ENCODE data around the gene GPR37. TPM values are rescaled to one million over a fixed set of nuclear protein-coding genes. Genes with fewer than 3 reads are reported as not detected.
A peak's percentile ranks its signal among the peaks of the same experiment; 100 is the strongest.

The GPR37 gene, protein sequence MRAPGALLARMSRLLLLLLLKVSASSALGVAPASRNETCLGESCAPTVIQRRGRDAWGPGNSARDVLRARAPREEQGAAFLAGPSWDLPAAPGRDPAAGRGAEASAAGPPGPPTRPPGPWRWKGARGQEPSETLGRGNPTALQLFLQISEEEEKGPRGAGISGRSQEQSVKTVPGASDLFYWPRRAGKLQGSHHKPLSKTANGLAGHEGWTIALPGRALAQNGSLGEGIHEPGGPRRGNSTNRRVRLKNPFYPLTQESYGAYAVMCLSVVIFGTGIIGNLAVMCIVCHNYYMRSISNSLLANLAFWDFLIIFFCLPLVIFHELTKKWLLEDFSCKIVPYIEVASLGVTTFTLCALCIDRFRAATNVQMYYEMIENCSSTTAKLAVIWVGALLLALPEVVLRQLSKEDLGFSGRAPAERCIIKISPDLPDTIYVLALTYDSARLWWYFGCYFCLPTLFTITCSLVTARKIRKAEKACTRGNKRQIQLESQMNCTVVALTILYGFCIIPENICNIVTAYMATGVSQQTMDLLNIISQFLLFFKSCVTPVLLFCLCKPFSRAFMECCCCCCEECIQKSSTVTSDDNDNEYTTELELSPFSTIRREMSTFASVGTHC
- total RNA-seq (2014; rRNA removed), result 10.5 and 14.3 TPM in 2 replicates
- percentile 66 among the genes with signal in this experiment for Bru-seq, nascent RNA
- BruChase-seq, experiment 1, labeled RNA remaining after a 6-hour chase, result percentile 59 among the genes with signal in this experiment
- percentile 62 among the genes with signal in this experiment for BruChase-seq, experiment 2, labeled RNA remaining after a 2-hour chase
- long read RNA-seq, transcript GPR37-201 (2 exons, 3,021 nt), result major isoform, 45 of 48 reads
- long read RNA-seq, partial matches to known transcripts, result 1 of 48 reads
- long read RNA-seq, other reads (novel, unspliced or antisense), result 2 of 48 reads

DNA sequence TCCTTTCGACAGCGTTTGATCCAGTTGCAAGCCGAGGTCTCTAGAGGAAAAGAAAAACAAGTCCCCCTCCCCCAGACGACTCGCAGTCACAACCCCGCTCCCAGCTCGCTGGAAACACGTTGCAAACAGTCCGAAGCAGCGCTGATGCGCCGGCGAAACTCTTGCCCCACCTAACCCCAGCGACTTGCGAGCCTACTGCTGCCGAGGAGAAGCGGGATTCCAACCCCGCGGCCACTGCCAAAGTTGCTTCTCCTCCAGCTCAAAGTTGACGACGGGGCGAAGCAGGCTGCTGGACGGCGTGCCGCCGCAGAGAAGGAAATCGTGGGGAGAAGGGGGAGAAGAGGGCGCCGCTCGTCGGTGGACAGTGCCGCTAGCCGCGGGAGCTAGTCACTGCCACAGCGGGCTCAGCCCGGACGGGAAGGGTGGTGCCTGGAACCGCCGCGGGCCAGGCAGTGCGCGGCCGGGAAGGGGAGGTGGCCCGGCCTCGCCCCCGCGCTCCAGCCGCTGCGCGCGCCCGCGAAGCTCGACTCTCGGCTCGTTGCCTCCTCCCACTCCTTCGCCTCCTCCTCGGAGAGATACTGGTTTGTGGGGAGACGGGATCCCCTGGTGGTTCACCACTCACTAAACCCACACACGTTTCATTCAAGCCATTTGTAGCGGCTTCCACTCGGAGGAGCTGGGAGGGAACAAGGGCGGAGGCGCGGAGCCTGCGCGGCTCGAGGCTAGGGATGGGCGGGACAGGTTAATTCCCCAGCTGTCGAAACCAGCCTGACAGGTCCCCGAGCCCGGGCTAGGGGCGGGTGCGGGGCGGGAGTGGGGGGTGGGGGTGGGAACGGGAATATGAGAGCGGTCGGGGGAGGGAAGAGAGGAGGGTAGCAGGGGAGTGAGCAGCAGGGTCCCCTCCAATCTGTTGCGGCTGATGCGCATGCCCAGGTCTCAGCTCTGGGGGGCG lies at the start of gene GPR37:
Gene GPR37 (minus strand): TSS at position 392 of the 952 bp plus-strand sequence. CDS start 816 bp downstream, outside the sequence.
- intact Hi-C loops (cut with micrococcal nuclease), result loop anchor here (1.0 to 5.0 kb wide), 7 partner anchors 75 to 608 kb away; no protein-coding TSS in a partner anchor
- peak within 1 kb of the TSS; percentile 75 for H3K27ac ChIP-seq (ENCODE audit: low read length)
- POLR2A ChIA-PET (ENCODE audit: unreplicated experiment), result interaction anchor here (1.0 kb wide), 1 partner anchor 48 kb away, joined by 3 read pairs; no protein-coding TSS in a partner anchor

DNA sequence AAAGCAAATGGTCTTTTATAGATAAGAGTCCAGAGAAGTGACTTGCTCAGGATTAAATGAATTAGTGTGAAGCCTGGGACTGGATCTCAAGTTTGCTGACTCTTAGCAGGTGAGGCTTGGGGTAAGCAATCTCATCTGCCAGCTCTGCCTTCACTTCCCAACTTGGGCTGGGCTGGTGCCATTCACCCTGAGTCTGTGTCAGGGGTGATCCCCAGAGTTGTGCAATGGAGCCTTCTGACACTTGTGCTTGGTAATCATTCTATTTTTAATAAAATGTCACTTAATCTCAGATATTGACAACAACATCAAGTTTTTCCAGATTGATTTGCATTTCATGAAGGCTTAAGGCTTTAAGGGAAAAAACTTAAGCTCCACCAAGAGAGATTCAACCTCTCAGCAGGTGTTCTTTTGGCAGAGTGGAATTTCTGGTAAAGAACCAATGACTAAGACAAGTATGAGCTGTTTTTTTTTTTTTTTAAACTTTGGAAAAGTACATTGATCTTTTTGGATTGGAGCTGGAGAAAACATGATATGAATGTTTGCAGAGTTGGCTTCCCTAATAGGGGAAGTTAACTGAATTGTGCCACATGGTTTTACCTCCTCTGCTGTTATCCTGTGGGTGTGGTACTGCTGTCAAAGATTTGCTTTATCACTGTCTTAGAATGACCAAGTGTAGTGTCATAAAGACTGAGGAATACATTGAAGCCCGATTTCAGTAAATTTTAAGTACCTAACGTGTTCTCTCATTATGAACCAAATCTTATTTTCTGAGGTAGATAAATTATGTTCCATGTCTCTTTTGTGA lies 48.6 kb upstream of the GPR37 start:
- TF ChIP-seq, protein P1, sequence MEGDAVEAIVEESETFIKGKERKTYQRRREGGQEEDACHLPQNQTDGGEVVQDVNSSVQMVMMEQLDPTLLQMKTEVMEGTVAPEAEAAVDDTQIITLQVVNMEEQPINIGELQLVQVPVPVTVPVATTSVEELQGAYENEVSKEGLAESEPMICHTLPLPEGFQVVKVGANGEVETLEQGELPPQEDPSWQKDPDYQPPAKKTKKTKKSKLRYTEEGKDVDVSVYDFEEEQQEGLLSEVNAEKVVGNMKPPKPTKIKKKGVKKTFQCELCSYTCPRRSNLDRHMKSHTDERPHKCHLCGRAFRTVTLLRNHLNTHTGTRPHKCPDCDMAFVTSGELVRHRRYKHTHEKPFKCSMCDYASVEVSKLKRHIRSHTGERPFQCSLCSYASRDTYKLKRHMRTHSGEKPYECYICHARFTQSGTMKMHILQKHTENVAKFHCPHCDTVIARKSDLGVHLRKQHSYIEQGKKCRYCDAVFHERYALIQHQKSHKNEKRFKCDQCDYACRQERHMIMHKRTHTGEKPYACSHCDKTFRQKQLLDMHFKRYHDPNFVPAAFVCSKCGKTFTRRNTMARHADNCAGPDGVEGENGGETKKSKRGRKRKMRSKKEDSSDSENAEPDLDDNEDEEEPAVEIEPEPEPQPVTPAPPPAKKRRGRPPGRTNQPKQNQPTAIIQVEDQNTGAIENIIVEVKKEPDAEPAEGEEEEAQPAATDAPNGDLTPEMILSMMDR (conservative IDR thresholded peaks at IDR 0.05; ENCODE audit: low read depth, low read length), result no peak
- TF ChIP-seq EZH2phosphoT487 (IDR thresholded peaks at IDR 0.05; ENCODE audit: borderline replicate concordance, low read length), result no peak
- TF ChIP-seq EZH2 (IDR thresholded peaks at IDR 0.05; ENCODE audit: low read length, unreplicated experiment), result no peak
- Histone ChIP-seq H3K9ac (ENCODE audit: low read length) (no peak overlapping the region), H3K79me2 (ENCODE audit: low read length) (no peaks in the 10 kb centered on the region), H3K36me3 (ENCODE audit: low read depth, low read length) (no peaks in the 10 kb centered on the region), H3K9me2 (replicated peaks; ENCODE audit: low read length) (no peaks in the 10 kb centered on the region), H3K27ac (ENCODE audit: low read length) (no peak overlapping the region), H2AFZ (ENCODE audit: low read length) (no peak overlapping the region), H3K27me3 (ENCODE audit: low read length) (no peaks in the 10 kb centered on the region), H4K20me1 (ENCODE audit: low read length) (no peaks in the 10 kb centered on the region), H3K4me2 (ENCODE audit: low read length) (no peak overlapping the region), H3K4me3 (ENCODE audit: low read length) (no peak overlapping the region), H3K4me1 (ENCODE audit: insufficient read depth, low read length) (no peaks in the 10 kb centered on the region), H3K9me3 (ENCODE audit: low read length) (no peaks in the 10 kb centered on the region), H3F3A (ENCODE audit: low read length, unreplicated experiment) (no peaks in the 10 kb centered on the region)
- POLR2A ChIA-PET (ENCODE audit: unreplicated experiment), result no interaction called here
- BruUV-seq (replicated peaks), result no TSS peak
- CTCF ChIA-PET, result interaction anchor here (1.0 kb wide), 1 partner anchor 29 kb away, joined by 5 read pairs; no protein-coding TSS in a partner anchor
- intact Hi-C loops (cut with micrococcal nuclease), result no loop called here
- ATAC-seq (no peak), DNase-seq (no peak)

More for the DNA sequence above, at the start of gene GPR37:
- TF ChIP-seq EZH2 (IDR thresholded peaks at IDR 0.05; ENCODE audit: low read length, unreplicated experiment) (no peak), EZH2phosphoT487 (IDR thresholded peaks at IDR 0.05; ENCODE audit: borderline replicate concordance, low read length) (no peak)
- TF ChIP-seq, protein P1 (conservative IDR thresholded peaks at IDR 0.05; ENCODE audit: low read depth, low read length), result peak; percentile 42
- CTCF ChIA-PET, result interaction anchor here (0.6 to 1.8 kb wide), 20 partner anchors 15 to 611 kb away, joined by 3 to 11 read pairs (median 4); no protein-coding TSS in a partner anchor
- Histone ChIP-seq H3K27me3 (ENCODE audit: low read length) (no peaks in the 10 kb centered on the region), H4K20me1 (ENCODE audit: low read length) (peaks cover 19% of the 10 kb centered on the region), H2AFZ (ENCODE audit: low read length) (peak within 1 kb of the TSS; percentile 97), H3K4me2 (ENCODE audit: low read length) (peak within 1 kb of the TSS; percentile 95), H3K9ac (ENCODE audit: low read length) (peak within 1 kb of the TSS; percentile 79), H3K9me2 (replicated peaks; ENCODE audit: low read length) (no peaks in the 10 kb centered on the region), H3K4me1 (ENCODE audit: insufficient read depth, low read length) (peaks cover 22% of the 10 kb centered on the region; the same call in 1 of the 2 replicates), H3K79me2 (ENCODE audit: low read length) (peaks cover 47% of the 10 kb centered on the region), H3K9me3 (ENCODE audit: low read length) (no peaks in the 10 kb centered on the region), H3F3A (ENCODE audit: low read length, unreplicated experiment) (no peaks in the 10 kb centered on the region), H3K36me3 (ENCODE audit: low read depth, low read length) (no peaks in the 10 kb centered on the region), H3K4me3 (ENCODE audit: low read length) (peak within 1 kb of the TSS; percentile 92)
- BruUV-seq (replicated peaks), result no TSS peak
- ATAC-seq (peak; percentile 88), DNase-seq (peak; percentile 86)
